ENCODE results near the gene LRRC32.

Gene LRRC32

GRCh38 chr11:76661834-76662434 is 8.6 kb downstream of the LRRC32 start:
- DNase-seq, result no peak

DNA sequence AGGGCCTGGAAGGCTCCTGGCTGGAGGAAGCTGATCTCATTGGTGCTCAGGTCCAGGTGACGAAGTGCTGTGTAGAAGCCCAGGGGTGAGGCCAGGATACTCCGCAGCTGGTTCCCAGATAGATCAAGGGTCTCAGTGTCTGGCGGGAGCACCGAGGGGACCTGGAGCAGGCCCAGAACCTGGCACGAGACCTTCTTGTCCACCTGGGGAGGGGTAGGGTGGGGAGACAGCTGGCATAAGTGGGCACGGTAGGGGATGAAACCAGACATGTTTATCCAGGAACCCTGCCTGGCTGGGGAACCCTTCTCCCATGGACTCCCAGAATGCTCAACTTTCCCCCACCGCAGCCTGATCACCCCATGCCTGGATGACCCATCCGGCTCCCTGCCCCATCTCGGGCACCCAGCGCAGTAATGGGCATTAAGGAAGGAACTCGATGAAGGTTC is 9.2 kb downstream of the LRRC32 start:
- no peak for DNase-seq

DNA sequence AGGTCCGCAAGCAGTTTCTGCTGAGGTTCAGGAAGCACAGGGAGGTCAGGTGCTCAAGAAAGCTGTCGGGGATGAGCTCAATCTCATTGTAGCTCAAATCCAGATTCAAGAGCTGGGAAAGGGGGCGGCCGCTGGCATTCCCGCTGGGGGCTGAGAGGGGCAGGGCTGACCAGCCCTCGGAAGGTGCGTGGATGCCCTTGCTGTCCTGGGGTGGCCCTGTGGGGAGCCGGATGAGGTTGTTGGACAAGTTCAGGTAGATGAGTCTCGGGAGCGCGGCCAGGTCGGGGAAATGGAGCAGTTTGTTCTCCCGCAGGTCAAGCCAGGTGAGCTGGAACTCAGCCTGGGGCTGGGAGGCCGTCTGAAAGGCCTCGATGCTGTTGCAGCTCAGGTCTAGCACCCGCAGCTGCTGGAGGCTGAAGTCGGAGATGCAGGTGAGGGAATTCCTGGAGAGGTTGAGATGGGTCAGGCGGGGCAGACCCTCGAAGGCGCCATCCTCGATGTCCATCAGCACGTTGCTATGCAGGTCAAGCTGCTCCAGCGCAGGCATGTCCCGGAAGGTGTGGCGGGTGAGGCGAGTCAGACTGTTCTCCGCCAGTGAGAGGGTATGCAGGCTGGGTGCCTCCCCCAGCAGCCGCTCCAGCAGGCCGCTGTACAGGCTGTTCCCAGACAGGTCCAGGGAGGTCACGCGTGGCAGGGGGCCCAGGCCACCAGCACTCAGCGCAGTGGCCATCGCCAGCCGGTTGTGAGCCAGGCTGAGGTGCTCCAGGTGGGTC is 9.8 kb downstream of the LRRC32 start:
- no peak for DNase-seq

GRCh38 chr11:76659672-76660532 is 10.6 kb downstream of the LRRC32 start:
- DNase-seq, result no peak

DNA sequence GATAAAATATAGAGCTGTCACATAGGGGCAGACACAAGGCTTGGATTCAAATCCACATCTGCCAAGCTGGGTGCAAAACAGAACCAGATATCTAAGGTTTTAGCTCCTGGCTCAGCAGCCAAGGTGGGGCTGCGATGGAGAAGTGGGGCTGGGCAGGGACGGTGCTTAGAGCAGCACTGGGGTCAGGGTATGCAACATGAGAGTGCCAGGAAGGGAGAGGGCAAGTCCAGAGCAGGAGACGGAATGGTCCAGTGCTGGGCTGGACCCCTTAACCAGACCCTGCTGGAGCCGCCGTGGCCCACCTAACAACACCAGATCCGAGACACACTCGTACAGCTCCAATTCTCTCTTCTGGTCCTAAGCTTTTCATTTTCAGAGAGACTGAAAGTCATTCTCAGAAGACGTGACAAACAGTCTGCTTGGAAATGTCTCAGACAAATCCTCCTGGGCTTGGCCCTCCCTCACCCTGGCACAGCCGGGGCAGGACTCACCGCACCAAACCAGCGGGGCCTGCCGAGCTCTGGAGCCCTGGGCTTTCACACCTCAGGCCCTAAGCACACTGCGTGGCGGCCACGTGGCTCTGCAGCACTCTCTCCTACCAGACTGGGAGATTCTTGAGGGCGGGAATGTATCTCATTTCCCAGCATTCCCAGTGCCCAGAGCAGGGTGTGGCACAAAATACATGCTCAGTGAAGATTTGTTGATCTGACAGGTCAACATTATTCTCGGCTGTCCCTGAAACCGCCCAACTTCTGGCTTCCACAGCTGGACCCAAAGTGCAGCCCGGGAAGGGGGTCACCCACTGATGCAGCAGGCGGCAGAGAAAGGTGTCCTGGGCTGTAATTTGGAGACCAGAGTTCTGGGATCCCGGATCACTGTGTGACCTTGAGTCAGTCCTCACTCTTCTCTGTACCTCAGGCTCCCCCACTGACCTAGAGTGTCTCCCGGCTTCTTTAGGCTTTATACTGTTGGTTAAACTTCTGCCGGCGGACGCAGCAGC is 11.6 kb downstream of the LRRC32 start:
- no peak for DNase-seq

DNA sequence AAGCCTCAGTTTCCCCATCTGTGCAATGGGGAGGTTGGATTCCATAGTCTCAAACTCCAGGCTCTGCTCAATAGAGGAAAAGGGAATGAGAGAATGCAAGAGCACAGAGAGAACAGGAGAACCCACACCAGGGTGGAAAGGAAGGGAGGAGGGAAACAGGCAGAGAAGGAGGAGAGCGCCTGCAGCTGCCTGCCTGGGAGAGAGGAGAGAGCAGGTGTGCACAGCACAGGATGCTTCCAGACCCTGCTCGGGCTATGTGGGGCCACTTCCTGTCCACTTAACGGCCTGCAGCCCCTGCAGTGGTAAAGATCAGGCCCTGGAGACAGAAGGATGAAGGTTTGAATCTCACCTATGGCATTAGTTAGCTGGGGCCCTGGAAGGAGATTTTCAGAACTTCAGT is 12.3 kb downstream of the LRRC32 start:
- no peak for DNase-seq

DNA sequence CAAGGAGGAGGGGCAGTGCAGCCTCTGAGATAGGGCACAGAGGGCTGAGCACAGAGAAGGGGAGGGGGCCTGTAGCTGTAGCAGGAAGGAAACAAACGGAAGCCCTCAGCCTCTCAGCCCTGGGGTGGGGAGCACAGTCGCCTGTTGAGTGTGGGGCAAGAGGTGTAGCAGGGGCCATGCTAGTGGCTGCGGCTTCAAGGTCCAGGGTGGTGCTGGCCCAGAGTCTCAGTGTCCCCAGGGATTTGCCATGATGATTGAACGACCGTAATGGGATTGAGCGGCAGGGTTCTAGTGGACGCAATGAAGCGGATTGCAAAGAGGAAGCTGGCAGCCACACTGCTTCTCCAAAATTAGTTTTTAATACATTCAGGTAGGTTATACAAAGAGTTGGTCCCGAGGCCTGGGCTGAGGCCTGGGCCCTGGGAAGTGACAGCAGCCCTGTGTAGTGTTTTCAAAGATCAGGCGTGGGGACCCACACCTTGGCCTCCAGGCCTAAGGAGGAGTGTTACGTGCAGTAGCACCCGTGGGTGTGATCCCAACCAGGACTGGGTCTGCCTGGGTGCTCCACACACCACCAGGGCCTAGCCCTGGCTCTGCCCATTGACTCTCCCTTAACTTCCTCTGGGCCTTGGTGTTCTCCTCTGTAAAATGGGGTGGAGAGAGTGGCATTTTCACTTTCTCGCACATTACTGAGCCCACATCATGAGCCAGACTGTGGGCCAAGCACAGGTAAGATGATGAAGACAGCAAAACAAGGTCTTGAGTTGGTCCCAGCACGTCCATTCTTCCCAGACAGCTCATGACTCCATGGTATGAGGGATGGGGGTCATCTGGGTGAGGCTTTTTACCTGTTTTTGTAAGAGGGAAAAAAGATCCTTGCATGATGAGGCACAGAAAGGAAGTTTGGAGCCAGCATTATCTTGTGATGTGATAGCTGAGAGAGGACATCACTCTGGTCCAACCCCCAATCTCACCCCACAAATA is 13.1 kb downstream of the LRRC32 start:
- DNase-seq, result no peak

GRCh38 chr11:76656571-76657081 is 13.9 kb downstream of the LRRC32 start:
- DNase-seq, result no peak

DNA sequence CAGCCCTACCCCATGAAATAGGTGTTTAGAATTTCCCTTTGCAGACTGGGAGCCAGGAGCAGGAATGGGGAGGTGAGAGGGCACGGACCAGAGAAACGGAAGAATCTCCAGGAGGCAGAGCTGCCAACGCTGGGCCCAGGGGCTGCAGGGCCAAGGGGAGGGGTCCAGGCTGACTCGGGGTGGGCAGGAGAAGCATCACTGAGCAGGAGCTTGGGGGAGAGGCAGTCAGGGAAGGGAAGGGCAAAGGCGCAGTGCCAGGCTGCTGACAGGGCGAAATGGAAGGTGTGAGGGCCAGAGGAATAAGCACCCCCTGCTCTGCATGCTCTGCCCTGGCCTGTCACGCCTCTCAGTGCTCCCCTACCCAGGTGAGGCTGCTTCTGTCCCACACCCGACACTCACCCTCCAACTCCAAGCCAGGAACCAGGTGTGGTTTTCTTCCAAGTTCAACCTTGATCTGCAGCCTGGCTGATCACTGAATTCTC is 14.5 kb downstream of the LRRC32 start:
- no peak for DNase-seq

GRCh38 chr11:76655501-76656049 is 15.0 kb downstream of the LRRC32 start:
- DNase-seq, result no peak

DNA sequence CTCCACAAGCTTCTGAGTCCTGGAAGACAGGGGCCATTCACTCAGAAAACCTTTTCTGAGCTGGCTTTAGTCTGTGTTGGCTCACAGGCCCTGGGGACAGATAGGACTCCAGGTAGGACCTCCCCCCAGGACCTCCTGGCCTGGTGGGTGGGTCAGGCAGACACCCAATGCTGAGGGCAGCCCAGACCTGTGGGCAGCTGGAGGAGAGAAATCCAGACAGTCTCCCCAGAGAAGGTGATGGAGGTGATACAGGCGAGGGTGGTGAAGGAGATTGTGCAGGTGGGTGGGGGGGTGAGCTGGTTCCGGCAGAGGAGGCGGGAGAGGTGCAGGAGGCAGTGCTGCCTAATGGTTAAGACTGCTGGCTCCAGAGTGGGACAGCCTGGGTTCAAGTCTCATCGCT is 15.6 kb downstream of the LRRC32 start:
- DNase-seq, result no peak

DNA sequence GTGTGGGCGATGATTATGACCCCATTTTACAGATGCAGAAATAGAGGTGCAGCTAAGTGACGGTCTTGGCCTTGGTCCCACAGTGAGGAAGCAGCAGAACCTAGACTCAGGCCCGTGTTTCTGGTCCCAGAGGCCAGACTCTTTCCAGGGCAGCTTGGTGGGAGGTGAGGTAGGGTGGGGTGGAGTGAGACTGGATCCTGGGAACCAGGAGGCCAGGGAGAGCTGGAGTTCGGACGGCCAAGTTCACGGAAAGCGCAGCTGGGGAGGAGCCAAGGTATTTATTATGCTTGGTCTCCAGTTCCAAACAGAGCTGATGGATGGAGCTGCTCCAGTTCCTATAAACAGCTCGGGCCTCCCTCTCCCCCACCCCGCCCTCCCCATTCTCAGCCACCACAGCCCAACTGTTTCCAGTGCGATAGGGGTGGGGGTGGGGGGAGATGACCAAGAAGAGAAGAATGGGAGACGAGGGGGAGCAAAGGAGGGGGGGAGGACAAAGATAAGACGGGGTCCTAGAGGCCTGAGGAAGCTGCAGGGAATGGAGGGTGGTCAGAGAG is 16.2 kb downstream of the LRRC32 start:
- DNase-seq, result no peak

DNA sequence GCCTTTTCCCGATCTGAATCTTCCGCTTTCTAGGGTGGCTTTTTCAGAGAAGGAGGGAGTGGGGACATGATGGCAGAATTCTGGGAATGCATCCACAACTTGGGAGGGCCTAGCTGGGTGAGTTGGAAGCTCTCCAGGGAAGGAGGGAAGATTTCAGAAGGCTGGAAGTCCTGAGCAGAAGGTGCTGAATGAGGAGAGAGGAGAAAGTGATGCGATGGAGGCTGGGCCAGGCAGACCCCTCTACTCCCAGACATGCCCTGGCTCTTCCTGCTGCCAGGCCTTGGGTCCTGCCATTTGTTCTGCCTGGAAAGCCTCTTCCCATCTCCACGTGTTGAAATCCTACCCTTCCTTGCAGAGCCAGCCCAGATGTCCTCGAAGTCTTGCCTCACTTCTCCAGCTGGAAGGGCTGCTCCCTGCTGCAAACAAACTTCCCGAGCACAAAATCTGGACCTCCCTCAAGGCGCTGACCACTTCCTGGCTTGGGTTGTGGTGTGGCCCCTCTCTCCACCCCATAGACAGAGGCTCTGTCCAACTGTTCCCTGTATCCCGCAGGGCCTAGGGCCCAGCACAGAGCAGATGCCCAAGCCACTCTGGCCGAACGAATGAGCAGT is 16.8 kb downstream of the LRRC32 start:
- DNase-seq, result no peak

- DNase-seq, result no peak
Measured at GRCh38 chr11:76653012-76653673, 17.4 kb downstream of the LRRC32 start.

- DNase-seq, result peak in 1 of 2 donors; percentile 6
Measured at GRCh38 chr11:76649851-76650372, 20.6 kb downstream of the LRRC32 start.

DNA sequence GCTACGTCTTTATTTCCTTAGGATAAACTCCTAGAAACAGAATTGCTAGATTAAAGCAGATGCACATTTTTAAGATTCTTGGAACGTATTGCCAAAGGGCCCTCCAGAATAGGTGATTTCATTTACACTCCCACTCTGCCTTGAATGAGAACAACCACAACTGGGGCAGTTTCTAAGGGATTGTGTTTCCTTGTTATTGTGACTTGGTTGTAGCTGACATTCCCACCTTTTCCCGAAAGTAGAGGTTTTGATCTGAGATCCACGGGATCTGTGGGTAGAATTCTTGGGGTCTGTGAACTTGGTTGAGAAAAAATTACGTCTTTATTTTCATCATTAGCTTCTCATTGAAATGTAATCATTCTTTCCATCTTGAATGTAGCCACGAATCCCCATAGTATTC is 21.5 kb downstream of the LRRC32 start:
- DNase-seq, result no peak

- peak in 1 of 2 donors; percentile 13 for DNase-seq
Measured at GRCh38 chr11:76648061-76648460, 22.5 kb downstream of the LRRC32 start.

- no peak for DNase-seq
Measured at GRCh38 chr11:76646882-76647534, 23.5 kb downstream of the LRRC32 start.
